ENCODE data around the gene EFS.

- TF ChIP-seq POLR2A (IDR thresholded peaks at IDR 0.05; ENCODE audit: low read depth, low read length) = no peak
- TF ChIP-seq POLR2AphosphoS5 (IDR thresholded peaks at IDR 0.05; ENCODE audit: low read depth, low read length) = no peak
- TF ChIP-seq TAF1 (IDR thresholded peaks at IDR 0.05; ENCODE audit: low read depth, low read length) = no peak
- TF ChIP-seq SPI1 (IDR thresholded peaks at IDR 0.05; ENCODE audit: low read depth, low read length) = no peak
- no peak for TF ChIP-seq POU2F2 (IDR thresholded peaks at IDR 0.05; ENCODE audit: low read depth, low read length)
- TF ChIP-seq PAX5 (IDR thresholded peaks at IDR 0.05; ENCODE audit: insufficient read depth, low read length, severe bottlenecking) = no peak
Observed at GRCh38 chr14:23371865-23372264, 6.9 kb upstream of the EFS start.
